Measurements from ENCODE around the gene SCEL. TPM values are rescaled to one million over a fixed set of nuclear protein-coding genes. Genes with fewer than 3 reads are reported as not detected.

Gene SCEL
- total RNA-seq, 2 experiments from 2014 or later = not detected

DNA sequence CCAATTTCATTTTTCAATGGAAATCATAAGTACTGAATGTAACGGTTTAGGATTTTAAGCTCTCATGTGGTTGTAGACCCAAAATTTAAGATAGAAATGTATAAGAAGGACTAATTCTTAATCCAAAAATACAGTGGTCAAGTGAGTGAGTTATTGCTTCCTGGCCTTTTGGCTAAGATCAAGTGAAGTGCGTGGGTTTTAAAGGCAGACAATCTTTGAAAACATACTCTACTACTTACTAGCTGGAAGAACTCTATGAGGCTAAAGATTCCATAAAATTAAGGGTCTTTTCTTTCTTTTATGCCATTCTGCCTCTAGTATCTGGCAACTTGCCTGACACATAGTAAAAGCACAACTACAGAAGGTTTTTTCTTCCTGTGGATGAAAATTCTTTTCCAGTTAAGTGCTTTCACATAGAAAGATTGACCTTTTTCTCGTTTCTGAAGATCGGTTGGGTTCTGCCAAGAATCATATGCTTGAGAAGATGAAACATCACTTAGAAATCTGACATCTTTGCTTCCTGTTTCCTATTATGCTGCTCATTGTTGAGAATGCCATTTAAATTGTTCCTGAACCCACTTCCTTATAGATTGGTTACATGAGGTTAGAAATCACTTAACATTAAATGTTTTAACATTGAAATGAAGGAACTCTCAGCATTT, 26.4 kb upstream of the SCEL start:
- Histone ChIP-seq H3K4me2 (ENCODE audit: low read length) (no peak overlapping the region), H2AFZ (ENCODE audit: low read length) (no peak overlapping the region), H3K9me2 (ENCODE audit: insufficient read depth, low read length) (no peaks in the 10 kb centered on the region), H3K27ac (ENCODE audit: low read depth, low read length, poor library complexity, severe bottlenecking) (no peak overlapping the region), H4K20me1 (ENCODE audit: insufficient read depth, low read length) (no peaks in the 10 kb centered on the region), H3K36me3 (ENCODE audit: insufficient read depth, low read length) (no peaks in the 10 kb centered on the region), H3K4me3 (ENCODE audit: low read depth, low read length, poor library complexity, severe bottlenecking) (no peak overlapping the region), H3K4me1 (ENCODE audit: insufficient read depth, low read length, poor library complexity, severe bottlenecking) (no peaks in the 10 kb centered on the region), H3K9me3 (ENCODE audit: low read length) (no peaks in the 10 kb centered on the region), H3K79me2 (ENCODE audit: insufficient read depth, low read depth, low read length) (no peaks in the 10 kb centered on the region)
- no peak for DNase-seq (ENCODE audit: low spot score)
- intact Hi-C loops (cut with micrococcal nuclease; ENCODE audit: unreplicated experiment) = loop anchor here (5.0 to 10.0 kb wide), 3 partner anchors 482 to 604 kb away; partner anchors contain the start of genes CLN5 and FBXL3
- no peak for TF ChIP-seq EZH2phosphoT487 (IDR thresholded peaks at IDR 0.05; ENCODE audit: borderline replicate concordance, low read depth, low read length)
- TF ChIP-seq, protein P1, sequence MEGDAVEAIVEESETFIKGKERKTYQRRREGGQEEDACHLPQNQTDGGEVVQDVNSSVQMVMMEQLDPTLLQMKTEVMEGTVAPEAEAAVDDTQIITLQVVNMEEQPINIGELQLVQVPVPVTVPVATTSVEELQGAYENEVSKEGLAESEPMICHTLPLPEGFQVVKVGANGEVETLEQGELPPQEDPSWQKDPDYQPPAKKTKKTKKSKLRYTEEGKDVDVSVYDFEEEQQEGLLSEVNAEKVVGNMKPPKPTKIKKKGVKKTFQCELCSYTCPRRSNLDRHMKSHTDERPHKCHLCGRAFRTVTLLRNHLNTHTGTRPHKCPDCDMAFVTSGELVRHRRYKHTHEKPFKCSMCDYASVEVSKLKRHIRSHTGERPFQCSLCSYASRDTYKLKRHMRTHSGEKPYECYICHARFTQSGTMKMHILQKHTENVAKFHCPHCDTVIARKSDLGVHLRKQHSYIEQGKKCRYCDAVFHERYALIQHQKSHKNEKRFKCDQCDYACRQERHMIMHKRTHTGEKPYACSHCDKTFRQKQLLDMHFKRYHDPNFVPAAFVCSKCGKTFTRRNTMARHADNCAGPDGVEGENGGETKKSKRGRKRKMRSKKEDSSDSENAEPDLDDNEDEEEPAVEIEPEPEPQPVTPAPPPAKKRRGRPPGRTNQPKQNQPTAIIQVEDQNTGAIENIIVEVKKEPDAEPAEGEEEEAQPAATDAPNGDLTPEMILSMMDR (conservative IDR thresholded peaks at IDR 0.05; ENCODE audit: low read length) = no peak
- BruUV-seq (replicated peaks) = no TSS peak
- ChIA-PET CTCF (ENCODE audit: unreplicated experiment) (no interaction called here), POLR2A (no interaction called here)

DNA sequence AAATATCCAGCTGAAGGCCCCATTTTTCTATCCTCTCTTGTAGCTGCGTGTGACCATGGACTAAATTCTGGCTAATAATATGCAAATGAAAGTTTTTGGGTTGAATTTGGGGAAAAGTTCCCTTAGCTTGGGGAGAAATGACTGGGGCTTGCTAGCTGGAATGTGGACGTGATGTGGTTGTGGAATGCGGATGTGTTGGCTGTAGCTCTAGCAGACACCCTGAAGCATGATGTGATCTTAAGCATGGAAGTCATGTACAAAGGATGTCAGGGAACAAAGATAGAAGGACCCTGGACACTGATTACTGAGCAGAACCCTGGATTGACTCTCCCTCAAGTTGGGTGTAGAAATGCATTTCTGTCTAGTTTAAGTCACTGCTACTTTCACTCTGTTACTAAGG, 25.4 kb upstream of the SCEL start:
- no peaks in the 10 kb centered on the region for H3K9me2 ChIP-seq (ENCODE audit: insufficient read depth, low read length)
- no peak overlapping the region for H2AFZ ChIP-seq (ENCODE audit: low read length)
- no peak for DNase-seq (ENCODE audit: low spot score)
- no peaks in the 10 kb centered on the region for H3K36me3 ChIP-seq (ENCODE audit: insufficient read depth, low read length)
- BruUV-seq (replicated peaks) = no TSS peak
- no peak overlapping the region for H3K4me2 ChIP-seq (ENCODE audit: low read length)
- H3K27ac ChIP-seq (ENCODE audit: low read depth, low read length, poor library complexity, severe bottlenecking) = no peak overlapping the region
- no peaks in the 10 kb centered on the region for H3K9me3 ChIP-seq (ENCODE audit: low read length)
- POLR2A ChIA-PET = interaction anchor here (0.6 to 0.7 kb wide), 2 partner anchors 10 to 183 kb away, joined by 3 read pairs; partner anchors contain the start of gene MYCBP2
- H4K20me1 ChIP-seq (ENCODE audit: insufficient read depth, low read length) = no peaks in the 10 kb centered on the region
- CTCF ChIA-PET (ENCODE audit: unreplicated experiment) = no interaction called here
- intact Hi-C loops (cut with micrococcal nuclease; ENCODE audit: unreplicated experiment) = no loop called here
- H3K4me1 ChIP-seq (ENCODE audit: insufficient read depth, low read length, poor library complexity, severe bottlenecking) = no peaks in the 10 kb centered on the region
- no peaks in the 10 kb centered on the region for H3K79me2 ChIP-seq (ENCODE audit: insufficient read depth, low read depth, low read length)
- no peak overlapping the region for H3K4me3 ChIP-seq (ENCODE audit: low read depth, low read length, poor library complexity, severe bottlenecking)
- TF ChIP-seq, protein P1 (conservative IDR thresholded peaks at IDR 0.05; ENCODE audit: low read length) = no peak
- no peak for TF ChIP-seq EZH2phosphoT487 (IDR thresholded peaks at IDR 0.05; ENCODE audit: borderline replicate concordance, low read depth, low read length)

DNA sequence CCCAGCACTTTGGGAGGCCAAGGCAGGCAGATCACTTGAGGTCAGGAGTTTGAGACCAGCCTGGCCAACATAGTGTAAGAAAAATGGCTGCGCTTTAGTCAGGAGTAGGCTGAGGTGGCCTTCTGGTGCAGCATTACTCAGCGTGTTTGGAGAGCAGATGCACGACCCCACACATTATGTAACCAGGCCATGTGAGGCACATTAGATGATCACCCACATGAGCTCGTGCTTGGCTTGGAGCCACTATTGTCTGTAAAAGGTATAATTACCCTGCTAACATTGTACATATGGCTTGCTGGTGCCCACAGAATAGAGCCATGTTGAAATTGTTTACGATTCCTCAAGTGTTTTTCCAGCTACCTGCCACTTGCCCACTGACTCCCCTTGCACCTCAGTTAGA, 24.0 kb upstream of the SCEL start:
- no peak for DNase-seq (ENCODE audit: low spot score)
- POLR2A ChIA-PET = interaction anchor here (0.6 kb wide), 2 partner anchors 45 to 185 kb away, joined by 3 read pairs; no protein-coding TSS in a partner anchor
- intact Hi-C loops (cut with micrococcal nuclease; ENCODE audit: unreplicated experiment) = no loop called here
- no peak overlapping the region for H3K4me3 ChIP-seq (ENCODE audit: low read depth, low read length, poor library complexity, severe bottlenecking)
- no peaks in the 10 kb centered on the region for H3K79me2 ChIP-seq (ENCODE audit: insufficient read depth, low read depth, low read length)
- no peaks in the 10 kb centered on the region for H4K20me1 ChIP-seq (ENCODE audit: insufficient read depth, low read length)
- H3K4me1 ChIP-seq (ENCODE audit: insufficient read depth, low read length, poor library complexity, severe bottlenecking) = no peaks in the 10 kb centered on the region
- no peaks in the 10 kb centered on the region for H3K9me2 ChIP-seq (ENCODE audit: insufficient read depth, low read length)
- no peak for TF ChIP-seq EZH2phosphoT487 (IDR thresholded peaks at IDR 0.05; ENCODE audit: borderline replicate concordance, low read depth, low read length)
- TF ChIP-seq, protein P1 (conservative IDR thresholded peaks at IDR 0.05; ENCODE audit: low read length) = no peak
- no peak overlapping the region for H2AFZ ChIP-seq (ENCODE audit: low read length)
- H3K9me3 ChIP-seq (ENCODE audit: low read length) = no peaks in the 10 kb centered on the region
- no peaks in the 10 kb centered on the region for H3K36me3 ChIP-seq (ENCODE audit: insufficient read depth, low read length)
- H3K27ac ChIP-seq (ENCODE audit: low read depth, low read length, poor library complexity, severe bottlenecking) = no peak overlapping the region
- no TSS peak for BruUV-seq (replicated peaks)
- no peak overlapping the region for H3K4me2 ChIP-seq (ENCODE audit: low read length)
- CTCF ChIA-PET (ENCODE audit: unreplicated experiment) = no interaction called here
